ENCODE data around the gene TOMM20. TPM values are rescaled to one million over a fixed set of nuclear protein-coding genes. Genes with fewer than 3 reads are reported as not detected.
"Not testable (repeated sequence)": the region's sequence is repeated elsewhere in the genome, so short reads cannot be mapped to it uniquely, and the experiment has no call there.

TOMM20 gene
- total RNA-seq, 2 experiments from 2014 or later = 155 to 192 TPM

DNA sequence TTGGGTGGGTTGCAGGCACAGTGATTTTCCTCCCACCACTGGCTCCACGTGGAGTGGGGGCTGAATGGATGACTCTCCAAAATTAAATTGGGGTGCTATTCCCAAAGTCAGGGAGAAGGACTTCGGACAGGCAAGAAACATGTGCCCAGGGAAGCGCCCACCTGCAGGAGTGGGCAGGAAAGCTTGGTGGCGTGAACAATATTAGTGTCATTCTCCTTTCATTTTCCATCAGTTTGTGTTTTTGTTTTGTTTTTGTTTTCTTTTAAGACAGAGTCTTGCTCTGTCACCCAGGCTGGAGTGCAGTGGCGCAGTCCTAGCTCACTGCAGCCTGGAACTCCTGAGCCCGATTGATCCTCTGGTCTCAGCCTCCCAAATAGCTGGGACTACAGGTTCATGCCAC is 30.1 kb downstream of the TOMM20 start:
- Mint-ChIP-seq H3K9me3 (no peaks in the 10 kb centered on the region), H3K27ac (no peak overlapping the region), H3K36me3 (ENCODE audit: low read depth) (peaks cover 2% of the 10 kb centered on the region), H3K4me1 (ENCODE audit: low read depth) (peaks cover 18% of the 10 kb centered on the region), H3K4me3 (no peak overlapping the region), H3K27me3 (ENCODE audit: low read depth) (peaks cover 2% of the 10 kb centered on the region)
- intact Hi-C loops (cut with micrococcal nuclease) = no loop called here
- DNase-seq = no peak
- CTCF ChIA-PET = no interaction called here

DNA sequence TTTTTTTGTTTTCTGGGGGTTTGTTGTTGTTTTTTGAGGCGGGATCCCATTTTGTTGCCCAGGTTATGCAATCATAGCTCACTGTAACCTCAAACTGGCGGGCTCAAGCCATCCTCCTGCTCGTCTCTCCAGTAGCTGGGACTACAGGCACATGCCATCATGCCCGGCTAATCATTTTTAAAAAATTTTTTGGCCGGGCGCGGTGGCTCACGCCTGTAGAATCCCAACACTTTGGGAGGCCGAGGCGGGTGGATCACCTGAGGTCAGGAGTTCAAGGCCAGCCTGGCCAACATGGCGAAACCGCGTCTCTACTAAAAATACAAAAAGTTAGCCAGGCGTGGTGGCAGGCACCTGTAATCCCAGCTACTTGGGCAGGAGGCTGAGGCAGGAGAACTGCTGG is 31.1 kb downstream of the TOMM20 start:
- DNase-seq; H3K36me3 Mint-ChIP-seq (ENCODE audit: low read depth); H3K4me3 Mint-ChIP-seq; intact Hi-C loops (cut with micrococcal nuclease); H3K27me3 Mint-ChIP-seq (ENCODE audit: low read depth); H3K9me3 Mint-ChIP-seq; H3K27ac Mint-ChIP-seq: not testable (repeated sequence)
- CTCF ChIA-PET = interaction anchor here (1.2 kb wide), 1 partner anchor 610 kb away, joined by 4 read pairs; no protein-coding TSS in a partner anchor
- peaks cover 15% of the 10 kb centered on the region for H3K4me1 Mint-ChIP-seq (ENCODE audit: low read depth)

DNA sequence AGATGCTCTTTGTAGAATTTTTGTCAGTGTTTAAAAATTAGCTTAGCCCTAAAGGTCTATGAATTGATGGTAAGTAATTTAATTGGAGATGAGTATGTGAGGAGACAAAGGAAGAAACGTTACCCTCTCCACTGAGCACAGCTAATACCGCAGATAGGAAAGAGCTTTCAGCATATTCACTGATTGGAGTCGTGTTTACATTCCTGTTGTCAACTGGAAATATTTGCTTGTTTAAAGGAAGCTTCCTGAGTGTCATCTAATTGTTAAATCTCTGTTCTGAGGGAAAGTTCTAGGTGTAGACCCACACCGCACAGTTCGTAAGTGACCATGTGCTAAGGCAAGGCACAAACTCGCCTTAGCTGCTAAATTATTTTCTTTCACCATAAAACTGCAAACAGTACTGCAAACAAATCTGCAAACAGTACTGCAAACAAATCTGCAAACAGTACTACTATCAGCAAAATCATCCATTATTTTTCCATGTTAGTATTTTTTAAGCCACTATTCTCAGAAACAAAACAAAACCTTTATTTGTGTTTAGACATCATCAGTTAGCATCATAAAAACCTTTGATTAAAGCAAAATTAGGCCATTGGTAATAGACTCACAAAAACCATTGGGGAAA is 32.6 kb downstream of the TOMM20 start:
- H3K27ac Mint-ChIP-seq = no peak overlapping the region
- CTCF ChIA-PET = interaction anchor here (0.6 to 4.1 kb wide), 8 partner anchors 9 to 609 kb away, joined by 3 to 33 read pairs (median 4); partner anchors contain the start of gene B3GALNT2
- H3K4me3 Mint-ChIP-seq = no peak overlapping the region
- H3K9me3 Mint-ChIP-seq = no peaks in the 10 kb centered on the region
- H3K36me3 Mint-ChIP-seq (ENCODE audit: low read depth) = no peaks in the 10 kb centered on the region
- no peak for DNase-seq
- peaks cover 2% of the 10 kb centered on the region for H3K27me3 Mint-ChIP-seq (ENCODE audit: low read depth)
- intact Hi-C loops (cut with micrococcal nuclease) = no loop called here
- peaks cover 9% of the 10 kb centered on the region for H3K4me1 Mint-ChIP-seq (ENCODE audit: low read depth)

DNA sequence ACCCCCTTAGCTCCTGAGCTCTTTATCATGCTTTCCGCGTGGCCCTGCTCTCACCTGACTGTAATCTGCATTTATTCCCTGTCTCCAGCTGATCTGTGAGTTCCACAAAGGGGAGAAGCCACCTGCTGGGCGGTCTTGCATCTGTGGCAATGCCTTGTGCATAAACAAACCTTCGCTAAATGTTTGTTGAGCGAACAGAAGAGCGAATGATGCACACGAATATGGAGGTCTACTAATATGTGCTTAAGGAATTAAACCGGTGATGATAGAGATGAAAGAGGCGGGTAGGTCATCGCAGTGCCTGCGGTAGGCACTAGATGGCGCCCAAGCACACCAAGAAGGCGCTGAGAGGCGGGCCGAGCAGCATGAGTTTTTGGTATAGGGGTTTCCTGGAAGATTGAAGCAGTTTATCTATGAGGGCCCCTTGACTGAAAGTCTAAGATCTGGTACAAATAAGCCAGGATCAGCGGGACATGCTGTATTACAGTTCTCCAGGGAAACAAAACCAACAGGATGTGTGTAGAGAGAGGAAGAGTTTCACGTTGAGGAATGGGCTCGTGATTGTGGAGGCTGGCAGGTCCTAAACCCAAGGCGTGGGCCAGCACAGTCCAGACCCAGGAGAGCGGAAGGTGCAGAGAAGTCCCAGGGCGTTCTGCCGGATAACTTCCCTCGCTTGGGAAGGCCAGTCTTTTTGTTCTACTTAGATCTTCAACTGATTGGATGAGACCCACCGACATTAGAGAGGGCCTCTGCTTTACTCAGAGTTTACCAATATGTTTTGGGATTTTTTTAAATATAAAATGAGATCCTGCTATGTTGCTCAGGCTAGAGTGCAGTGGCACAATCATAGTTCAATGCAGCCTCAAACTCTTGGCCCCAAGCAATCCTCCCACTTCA is 34.7 kb downstream of the TOMM20 start:
- DNase-seq = peak; percentile 92
- CTCF ChIA-PET = interaction anchor here (0.6 to 4.1 kb wide), 13 partner anchors 11 to 687 kb away, joined by 3 to 33 read pairs (median 4); partner anchors contain the start of gene B3GALNT2
- H3K27me3 Mint-ChIP-seq (ENCODE audit: low read depth) = peaks cover 2% of the 10 kb centered on the region

DNA sequence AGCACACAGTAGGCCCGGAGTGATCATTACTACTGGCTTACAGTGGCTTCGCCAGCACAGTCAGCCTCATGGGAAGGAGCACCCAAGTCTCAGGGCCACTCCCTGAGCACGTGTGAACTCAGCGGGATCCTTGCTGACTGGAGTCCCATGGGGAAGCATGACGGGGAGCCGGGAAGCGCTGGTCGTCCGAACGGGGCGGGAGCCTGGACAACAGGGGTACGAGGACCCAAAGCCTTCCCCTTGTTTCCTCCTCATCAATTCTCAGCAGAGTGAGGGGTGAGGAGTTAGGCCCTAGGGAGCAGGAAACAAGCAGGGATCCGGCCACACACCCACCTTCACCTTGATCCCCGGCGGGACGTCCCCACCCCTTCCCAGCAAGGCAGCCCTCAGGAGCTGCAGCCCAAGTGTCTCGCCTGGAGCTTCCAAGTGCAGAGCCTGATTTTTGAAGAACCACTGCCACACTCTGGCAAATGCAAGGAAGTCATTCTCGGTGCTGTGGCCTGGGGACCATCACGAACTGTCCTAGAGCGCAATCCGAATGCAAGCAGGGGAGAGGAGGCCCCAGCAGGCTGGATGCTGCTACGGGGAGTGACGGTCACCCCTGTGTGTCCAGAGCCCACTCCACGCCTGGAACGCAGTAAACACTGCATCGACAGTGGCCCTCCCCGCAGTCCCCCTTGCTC is 35.5 kb downstream of the TOMM20 start:
- no peak for DNase-seq
- H3K36me3 Mint-ChIP-seq (ENCODE audit: low read depth) = no peaks in the 10 kb centered on the region
- peaks cover 2% of the 10 kb centered on the region for H3K27me3 Mint-ChIP-seq (ENCODE audit: low read depth)
- CTCF ChIA-PET = interaction anchor here (0.6 to 4.1 kb wide), 14 partner anchors 10 to 766 kb away, joined by 3 to 33 read pairs (median 4); partner anchors contain the start of gene B3GALNT2
- H3K4me3 Mint-ChIP-seq = no peak overlapping the region
- H3K9me3 Mint-ChIP-seq = no peaks in the 10 kb centered on the region
- H3K27ac Mint-ChIP-seq = no peak overlapping the region
- intact Hi-C loops (cut with micrococcal nuclease) = loop anchor here (1.0 to 5.0 kb wide), 5 partner anchors 324 to 879 kb away; partner anchors contain the start of gene B3GALNT2
- H3K4me1 Mint-ChIP-seq (ENCODE audit: low read depth) = peaks cover 7% of the 10 kb centered on the region

More for the DNA sequence above, 34.7 kb downstream of the TOMM20 start:
- Mint-ChIP-seq H3K4me1 (ENCODE audit: low read depth) (peaks cover 7% of the 10 kb centered on the region), H3K36me3 (ENCODE audit: low read depth) (no peaks in the 10 kb centered on the region), H3K4me3 (no peak overlapping the region), H3K9me3 (no peaks in the 10 kb centered on the region), H3K27ac (no peak overlapping the region)
- intact Hi-C loops (cut with micrococcal nuclease) = loop anchor here (1.0 to 5.0 kb wide), 5 partner anchors 323 to 878 kb away; partner anchors contain the start of gene B3GALNT2

DNA sequence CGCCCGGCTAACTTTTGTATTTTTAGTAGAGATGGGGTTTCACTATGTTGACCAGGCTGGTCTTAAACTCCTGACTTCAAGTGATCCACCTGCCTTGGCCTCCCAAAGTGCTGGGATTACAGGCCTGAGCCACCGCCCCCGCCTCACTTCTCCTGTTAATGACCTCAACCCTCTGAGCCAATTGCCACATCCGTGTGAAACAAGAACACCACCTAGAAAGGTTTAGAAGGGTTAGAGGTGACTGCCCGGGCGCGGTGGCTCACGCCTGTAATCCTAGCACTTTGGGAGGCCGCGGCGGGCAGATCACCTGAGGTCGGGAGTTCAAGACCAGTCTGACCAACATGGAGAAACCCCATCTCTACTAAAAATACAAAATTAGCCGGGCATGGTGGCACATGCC is 36.2 kb downstream of the TOMM20 start:
- not testable (repeated sequence) for H3K4me1 Mint-ChIP-seq (ENCODE audit: low read depth); H3K9me3 Mint-ChIP-seq; H3K27ac Mint-ChIP-seq; H3K27me3 Mint-ChIP-seq (ENCODE audit: low read depth); H3K4me3 Mint-ChIP-seq; DNase-seq; H3K36me3 Mint-ChIP-seq (ENCODE audit: low read depth)
- CTCF ChIA-PET = interaction anchor here (1.0 to 2.0 kb wide), 3 partner anchors 9 to 593 kb away, joined by 3 to 6 read pairs (median 3); no protein-coding TSS in a partner anchor
- intact Hi-C loops (cut with micrococcal nuclease) = loop anchor here (2.0 to 5.0 kb wide), 3 partner anchors 510 to 880 kb away; no protein-coding TSS in a partner anchor

DNA sequence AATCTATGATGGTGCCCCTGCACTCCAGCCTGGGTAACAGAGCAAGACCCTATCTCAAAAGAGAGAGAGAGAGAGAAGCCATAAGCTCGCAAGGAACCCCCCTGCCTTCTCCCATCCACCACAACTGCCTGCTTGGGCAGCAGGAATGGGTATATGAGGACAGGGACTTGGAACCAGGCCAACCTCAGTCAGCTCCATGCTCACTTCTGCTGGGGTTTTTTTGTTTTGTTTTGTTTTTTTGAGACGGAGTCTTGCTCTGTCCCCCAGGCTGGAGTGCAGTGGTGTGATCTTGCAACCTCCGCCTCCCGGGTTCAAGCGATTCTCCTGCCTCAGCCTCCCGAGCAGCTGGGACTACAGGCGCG is 36.6 kb downstream of the TOMM20 start:
- H3K36me3 Mint-ChIP-seq (ENCODE audit: low read depth); H3K4me1 Mint-ChIP-seq (ENCODE audit: low read depth); H3K4me3 Mint-ChIP-seq; H3K9me3 Mint-ChIP-seq; H3K27me3 Mint-ChIP-seq (ENCODE audit: low read depth); DNase-seq; H3K27ac Mint-ChIP-seq: not testable (repeated sequence)
- CTCF ChIA-PET = interaction anchor here (1.0 to 2.0 kb wide), 4 partner anchors 8 to 593 kb away, joined by 3 to 7 read pairs (median 4); no protein-coding TSS in a partner anchor
- intact Hi-C loops (cut with micrococcal nuclease) = loop anchor here (2.0 to 5.0 kb wide), 3 partner anchors 510 to 880 kb away; no protein-coding TSS in a partner anchor

DNA sequence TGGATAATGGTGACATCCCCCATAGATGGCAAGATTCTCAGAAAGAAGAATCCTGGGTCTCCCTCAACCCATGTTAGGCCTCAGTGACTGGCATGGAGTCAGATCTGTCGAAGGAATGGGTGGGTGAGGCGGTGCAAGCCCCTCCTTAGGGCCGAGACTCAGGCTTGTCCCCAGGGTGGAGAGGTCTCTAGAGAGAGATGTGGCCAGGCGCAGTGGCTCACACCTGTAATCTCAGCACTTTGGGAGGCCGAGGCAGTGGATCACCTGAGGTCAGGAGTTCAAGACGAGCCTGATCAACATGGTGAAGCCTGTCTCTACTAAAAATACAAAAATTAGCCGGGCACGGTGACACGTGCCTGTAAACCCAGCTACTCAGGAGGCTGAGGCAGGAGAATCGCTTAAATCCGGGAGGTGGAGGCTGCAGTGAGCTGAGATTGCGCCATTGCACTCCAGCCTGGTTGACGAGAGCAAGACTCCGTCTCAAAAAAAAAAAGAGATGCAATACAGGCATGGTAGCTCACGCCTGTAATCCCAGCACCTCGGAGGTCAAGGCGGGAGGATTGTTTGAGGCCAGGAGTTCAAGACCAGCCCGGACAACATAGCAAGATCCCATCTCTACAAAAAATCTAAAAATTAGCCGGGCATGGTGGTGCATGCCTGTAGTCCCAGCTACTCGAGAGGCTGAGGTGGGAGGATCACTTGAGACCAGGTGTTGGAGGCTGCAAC is 37.2 kb downstream of the TOMM20 start:
- H3K27me3 Mint-ChIP-seq (ENCODE audit: low read depth); H3K27ac Mint-ChIP-seq; H3K4me3 Mint-ChIP-seq; H3K9me3 Mint-ChIP-seq; DNase-seq; H3K36me3 Mint-ChIP-seq (ENCODE audit: low read depth); H3K4me1 Mint-ChIP-seq (ENCODE audit: low read depth): not testable (repeated sequence)
- CTCF ChIA-PET = interaction anchor here (1.0 to 2.0 kb wide), 5 partner anchors 8 to 592 kb away, joined by 3 to 7 read pairs (median 3); no protein-coding TSS in a partner anchor
- intact Hi-C loops (cut with micrococcal nuclease) = loop anchor here (2.0 to 5.0 kb wide), 3 partner anchors 511 to 881 kb away; no protein-coding TSS in a partner anchor

DNA sequence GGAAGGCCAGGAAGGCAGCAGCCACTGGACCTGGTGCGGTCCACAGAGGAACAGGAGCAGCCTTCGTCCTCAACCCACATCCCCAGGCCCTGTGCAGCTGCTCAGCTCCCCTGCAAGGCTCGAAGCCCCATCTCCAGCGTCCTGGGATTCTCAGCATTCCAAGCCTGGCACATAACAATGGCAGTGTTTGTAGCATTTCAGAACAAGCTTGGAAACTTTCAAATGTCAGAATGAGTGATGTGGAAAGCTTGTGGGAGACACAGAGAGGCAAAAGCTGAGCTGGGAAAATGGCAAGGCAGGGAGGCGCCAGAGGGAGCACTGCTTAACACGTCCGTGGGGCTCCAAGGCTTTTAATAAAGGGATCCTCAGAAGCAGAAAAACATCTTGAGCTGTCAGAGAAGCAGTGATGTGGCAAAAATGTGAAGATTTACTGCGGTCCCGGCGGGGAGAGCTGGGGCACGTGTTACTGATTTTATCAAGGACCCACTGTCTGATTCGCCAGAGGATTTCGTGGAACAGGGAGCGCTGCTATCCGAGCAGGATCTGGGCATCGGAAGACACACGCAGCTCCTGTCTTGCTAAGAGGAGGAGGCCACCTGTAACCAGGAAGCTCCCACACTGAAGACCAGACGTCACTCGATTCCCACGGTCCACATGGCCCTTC is 38.1 kb downstream of the TOMM20 start:
- no peaks in the 10 kb centered on the region for H3K9me3 Mint-ChIP-seq
- intact Hi-C loops (cut with micrococcal nuclease) = loop anchor here (5.0 kb wide), 2 partner anchors 512 to 882 kb away; no protein-coding TSS in a partner anchor
- no peak for DNase-seq
- no peaks in the 10 kb centered on the region for H3K36me3 Mint-ChIP-seq (ENCODE audit: low read depth)
- H3K27me3 Mint-ChIP-seq (ENCODE audit: low read depth) = peaks cover 2% of the 10 kb centered on the region
- no peak overlapping the region for H3K27ac Mint-ChIP-seq
- CTCF ChIA-PET = interaction anchor here (0.5 to 2.0 kb wide), 8 partner anchors 97 to 602 kb away, joined by 3 to 8 read pairs (median 4); no protein-coding TSS in a partner anchor
- H3K4me3 Mint-ChIP-seq = no peak overlapping the region
- peaks cover 7% of the 10 kb centered on the region for H3K4me1 Mint-ChIP-seq (ENCODE audit: low read depth)

DNA sequence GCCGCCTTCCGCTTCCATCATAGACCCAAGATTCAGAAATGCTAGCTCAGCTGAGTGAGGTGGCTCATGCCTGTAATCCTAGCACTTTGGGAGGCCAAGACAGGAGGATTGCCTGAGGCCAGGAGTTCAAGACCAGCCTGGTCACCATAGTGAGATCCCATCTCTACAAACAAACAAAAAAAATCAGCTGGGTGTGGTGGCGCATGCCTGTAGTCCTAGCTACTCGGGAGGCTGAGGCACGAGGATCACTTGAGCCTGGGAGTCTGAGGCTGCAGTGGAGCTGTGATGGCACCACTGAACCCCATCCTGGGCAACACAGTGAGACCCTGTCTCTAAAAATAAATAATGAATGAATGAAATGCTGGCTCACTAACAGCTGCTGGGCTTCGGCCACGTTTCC is 39.7 kb downstream of the TOMM20 start:
- H3K27me3 Mint-ChIP-seq (ENCODE audit: low read depth) = peaks cover 2% of the 10 kb centered on the region
- H3K36me3 Mint-ChIP-seq (ENCODE audit: low read depth) = no peaks in the 10 kb centered on the region
- peaks cover 6% of the 10 kb centered on the region for H3K4me1 Mint-ChIP-seq (ENCODE audit: low read depth)
- H3K9me3 Mint-ChIP-seq = no peaks in the 10 kb centered on the region
- CTCF ChIA-PET = no interaction called here
- DNase-seq = no peak
- H3K27ac Mint-ChIP-seq = no peak overlapping the region
- H3K4me3 Mint-ChIP-seq = no peak overlapping the region
- intact Hi-C loops (cut with micrococcal nuclease) = no loop called here

DNA sequence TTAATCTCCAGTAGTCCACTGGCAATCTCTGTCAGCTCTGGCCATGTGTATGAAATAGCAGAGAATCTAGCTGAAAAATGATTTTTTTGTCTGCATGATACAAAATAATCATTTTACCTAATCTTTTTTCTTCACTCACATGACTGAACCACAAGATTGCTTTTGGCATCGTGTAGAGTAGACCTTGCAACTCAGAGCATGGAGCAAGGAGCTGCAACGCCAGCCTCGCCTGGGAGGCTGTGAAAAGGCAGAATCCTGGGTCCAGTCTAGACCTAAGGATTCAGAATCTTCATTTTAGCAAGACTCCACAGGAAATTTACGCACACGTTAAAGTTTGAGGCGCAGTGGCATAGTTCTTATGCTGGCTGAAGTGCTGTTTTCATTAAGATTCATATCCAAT is 40.2 kb downstream of the TOMM20 start:
- intact Hi-C loops (cut with micrococcal nuclease) = no loop called here
- no peak for DNase-seq
- no peak overlapping the region for H3K27ac Mint-ChIP-seq
- H3K27me3 Mint-ChIP-seq (ENCODE audit: low read depth) = no peaks in the 10 kb centered on the region
- no peaks in the 10 kb centered on the region for H3K9me3 Mint-ChIP-seq
- no peaks in the 10 kb centered on the region for H3K36me3 Mint-ChIP-seq (ENCODE audit: low read depth)
- CTCF ChIA-PET = interaction anchor here (0.6 kb wide), 1 partner anchor 29 kb away, joined by 3 read pairs; no protein-coding TSS in a partner anchor
- no peak overlapping the region for H3K4me3 Mint-ChIP-seq
- peaks cover 6% of the 10 kb centered on the region for H3K4me1 Mint-ChIP-seq (ENCODE audit: low read depth)
